MCF 10A (cell line): ENCODE data around the gene METTL27. TPM values are rescaled to one million over a fixed set of nuclear protein-coding genes. Genes with fewer than 3 reads are reported as not detected.

Experiments used
- BruUV-seq: library from RNA; stranded (reverse); fragments of 400-500 nt; replicated peaks from 2 replicates; lab custom pipeline; 2021; lab: Mats Ljungman, UMichigan
- CTCF ChIA-PET: fragments of 300-600 bp; sonication (Branson Sonifier 250); formaldehyde crosslinking; extraction: SDS; loops from one replicate; lab custom pipeline; 2021; ENCODE audit warnings: antibody characterized with exemption, inconsistent platforms; lab: Yijun Ruan, JAX
- POLR2A ChIA-PET: fragments of 300-600, 350-650 bp; sonication (Branson Sonifier 250); formaldehyde crosslinking; extraction: SDS; loops from one replicate; lab custom pipeline; 2020; ENCODE audit warnings: antibody characterized with exemption, inconsistent platforms; lab: Yijun Ruan, JAX
- DNase-seq: peaks from one replicate; pipeline ENCODE4 v3.0.0-alpha.2; 2018; ENCODE audit not compliant: unreplicated experiment
- H3K27ac Mint-ChIP-seq: one replicate; pipeline ENCODE4 v1.8.0; 2022; ENCODE audit warnings: mild to moderate bottlenecking, low read depth, mixed read lengths; ENCODE audit not compliant: unreplicated experiment
- H3K27me3 Mint-ChIP-seq: one replicate; pipeline ENCODE4 v1.8.0; 2022; ENCODE audit warnings: mixed read lengths; ENCODE audit not compliant: insufficient read depth, unreplicated experiment
- H3K36me3 Mint-ChIP-seq: one replicate; pipeline ENCODE4 v1.8.0; 2022; ENCODE audit warnings: mild to moderate bottlenecking, moderate library complexity, mixed read lengths; ENCODE audit not compliant: insufficient read depth, unreplicated experiment
- H3K4me1 Mint-ChIP-seq: one replicate; pipeline ENCODE4 v1.8.0; 2022; ENCODE audit warnings: mixed read lengths; ENCODE audit not compliant: insufficient read depth, unreplicated experiment
- H3K4me3 Mint-ChIP-seq: one replicate; pipeline ENCODE4 v1.8.0; 2022; ENCODE audit warnings: mild to moderate bottlenecking, moderate library complexity, mixed read lengths; ENCODE audit not compliant: unreplicated experiment
- H3K9me3 Mint-ChIP-seq: one replicate; pipeline ENCODE4 v1.8.0; 2022; ENCODE audit warnings: mixed read lengths; ENCODE audit not compliant: unreplicated experiment
- intact Hi-C: fragments of 100-400 bp; cut with micrococcal nuclease; formaldehyde crosslinking; loops from 2 replicates; pipeline ENCODE4 v1.14.1; 2022
- total RNA-seq: library from RNA; stranded (reverse); gene quantifications from 2 replicates; pipeline ENCODE4 v1.2.3, GENCODE V29; 2022
- TF ChIP-seq, protein P1 (sequence below): fragments of 200-600 bp; IDR thresholded peaks from one replicate; pipeline ENCODE4 v1.8.0; 2022; ENCODE audit warnings: antibody characterized with exemption, mild to moderate bottlenecking; ENCODE audit not compliant: unreplicated experiment

Gene METTL27
- total RNA-seq, 1 experiment from 2014 or later = 4.4 TPM

DNA sequence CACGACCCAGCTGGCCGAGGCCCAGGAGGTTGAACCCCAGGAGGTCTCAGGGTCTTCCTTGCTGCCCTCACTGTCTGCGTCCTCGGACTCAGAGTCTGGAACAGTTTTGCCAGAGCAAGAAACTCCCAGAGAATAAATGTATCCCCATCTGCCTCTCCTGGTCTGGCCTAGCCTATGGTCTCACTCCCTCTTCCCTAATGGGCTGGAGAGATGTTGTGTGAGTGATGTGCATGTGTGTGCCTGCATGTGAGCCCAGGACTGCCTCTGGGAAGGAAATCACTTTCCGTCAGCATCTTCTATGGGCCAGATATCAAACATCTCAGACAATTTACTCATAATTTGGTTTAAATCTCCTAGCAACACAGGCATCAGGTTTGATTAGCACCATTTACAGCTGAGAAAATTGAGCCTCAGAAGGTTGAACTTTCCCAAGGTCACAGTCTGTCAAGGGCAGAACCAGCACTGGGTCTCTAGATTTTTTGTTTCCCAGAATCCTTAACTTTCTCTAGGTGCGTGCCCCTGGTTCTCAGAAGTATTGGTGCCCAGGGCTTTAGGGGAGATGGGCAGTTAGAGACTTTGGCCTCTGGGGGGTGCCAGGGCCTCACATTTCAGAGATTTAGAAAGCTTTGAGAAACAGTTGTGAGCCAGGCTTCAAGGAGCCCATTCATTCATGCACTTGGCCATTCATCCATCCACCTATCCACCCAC is 23.6 kb upstream of the METTL27 start:
- POLR2A ChIA-PET = interaction anchor here (0.6 to 1.0 kb wide), 3 partner anchors 20 to 308 kb away, joined by 3 to 4 read pairs (median 3); no protein-coding TSS in a partner anchor
- BruUV-seq = no TSS peak
- H3K27me3 Mint-ChIP-seq = no peaks in the 10 kb centered on the region
- H3K36me3 Mint-ChIP-seq = no peaks in the 10 kb centered on the region
- H3K4me3 Mint-ChIP-seq = no peak overlapping the region
- H3K9me3 Mint-ChIP-seq = no peaks in the 10 kb centered on the region
- TF ChIP-seq, protein P1, sequence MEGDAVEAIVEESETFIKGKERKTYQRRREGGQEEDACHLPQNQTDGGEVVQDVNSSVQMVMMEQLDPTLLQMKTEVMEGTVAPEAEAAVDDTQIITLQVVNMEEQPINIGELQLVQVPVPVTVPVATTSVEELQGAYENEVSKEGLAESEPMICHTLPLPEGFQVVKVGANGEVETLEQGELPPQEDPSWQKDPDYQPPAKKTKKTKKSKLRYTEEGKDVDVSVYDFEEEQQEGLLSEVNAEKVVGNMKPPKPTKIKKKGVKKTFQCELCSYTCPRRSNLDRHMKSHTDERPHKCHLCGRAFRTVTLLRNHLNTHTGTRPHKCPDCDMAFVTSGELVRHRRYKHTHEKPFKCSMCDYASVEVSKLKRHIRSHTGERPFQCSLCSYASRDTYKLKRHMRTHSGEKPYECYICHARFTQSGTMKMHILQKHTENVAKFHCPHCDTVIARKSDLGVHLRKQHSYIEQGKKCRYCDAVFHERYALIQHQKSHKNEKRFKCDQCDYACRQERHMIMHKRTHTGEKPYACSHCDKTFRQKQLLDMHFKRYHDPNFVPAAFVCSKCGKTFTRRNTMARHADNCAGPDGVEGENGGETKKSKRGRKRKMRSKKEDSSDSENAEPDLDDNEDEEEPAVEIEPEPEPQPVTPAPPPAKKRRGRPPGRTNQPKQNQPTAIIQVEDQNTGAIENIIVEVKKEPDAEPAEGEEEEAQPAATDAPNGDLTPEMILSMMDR = peak; percentile 77
- CTCF ChIA-PET = interaction anchor here (0.6 to 4.4 kb wide), 9 partner anchors 15 to 181 kb away, joined by 3 to 43 read pairs (median 4); no protein-coding TSS in a partner anchor
- peak; percentile 68 for DNase-seq
- H3K27ac Mint-ChIP-seq = no peak overlapping the region
- intact Hi-C loops = loop anchor here (1.0 kb wide), 6 partner anchors 160 to 535 kb away; partner anchors contain the start of gene RFC2
- no peaks in the 10 kb centered on the region for H3K4me1 Mint-ChIP-seq

DNA sequence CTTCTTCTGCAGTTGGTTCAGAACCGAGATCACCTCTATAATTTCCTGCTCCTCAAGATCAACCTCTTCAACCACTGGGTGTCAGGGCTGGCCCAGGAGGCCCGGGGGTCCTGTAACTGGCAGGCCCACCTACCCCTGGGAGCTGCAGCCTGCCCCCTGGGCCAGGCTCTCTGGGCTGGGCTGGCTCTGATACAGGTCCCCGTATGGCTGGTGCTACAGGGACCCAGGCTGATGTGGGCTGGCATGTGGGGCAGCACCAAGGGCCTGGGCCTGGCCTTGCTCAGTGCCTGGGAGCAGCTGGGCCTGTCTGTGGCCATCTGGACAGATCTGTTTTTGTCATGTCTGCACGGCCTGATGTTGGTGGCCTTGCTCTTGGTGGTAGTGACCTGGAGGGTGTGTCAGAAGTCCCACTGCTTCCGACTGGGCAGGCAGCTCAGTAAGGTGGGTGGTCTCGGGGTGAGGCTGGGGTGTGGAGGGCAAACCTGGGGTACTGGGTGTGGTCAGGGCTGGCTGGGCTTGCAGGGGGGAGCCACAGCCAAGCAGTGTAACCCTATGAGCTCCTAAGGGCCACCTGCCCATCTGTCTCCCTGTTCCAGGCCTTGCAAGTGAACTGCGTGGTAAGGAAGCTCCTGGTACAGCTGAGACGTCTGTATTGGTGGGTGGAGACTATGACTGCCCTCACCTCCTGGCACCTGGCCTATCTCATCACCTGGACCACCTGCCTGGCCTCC is 22.8 kb upstream of the METTL27 start:
- Mint-ChIP-seq H3K9me3 (no peaks in the 10 kb centered on the region), H3K4me3 (no peak overlapping the region), H3K36me3 (no peaks in the 10 kb centered on the region), H3K4me1 (no peaks in the 10 kb centered on the region), H3K27me3 (no peaks in the 10 kb centered on the region), H3K27ac (no peak overlapping the region)
- no peak for DNase-seq
- BruUV-seq = no TSS peak
- TF ChIP-seq, protein P1 = no peak
- intact Hi-C loops = no loop called here
- CTCF ChIA-PET = interaction anchor here (0.6 to 4.4 kb wide), 11 partner anchors 16 to 536 kb away, joined by 3 to 43 read pairs (median 4); no protein-coding TSS in a partner anchor
- POLR2A ChIA-PET = interaction anchor here (0.6 kb wide), 2 partner anchors 164 to 308 kb away, joined by 3 read pairs; no protein-coding TSS in a partner anchor

DNA sequence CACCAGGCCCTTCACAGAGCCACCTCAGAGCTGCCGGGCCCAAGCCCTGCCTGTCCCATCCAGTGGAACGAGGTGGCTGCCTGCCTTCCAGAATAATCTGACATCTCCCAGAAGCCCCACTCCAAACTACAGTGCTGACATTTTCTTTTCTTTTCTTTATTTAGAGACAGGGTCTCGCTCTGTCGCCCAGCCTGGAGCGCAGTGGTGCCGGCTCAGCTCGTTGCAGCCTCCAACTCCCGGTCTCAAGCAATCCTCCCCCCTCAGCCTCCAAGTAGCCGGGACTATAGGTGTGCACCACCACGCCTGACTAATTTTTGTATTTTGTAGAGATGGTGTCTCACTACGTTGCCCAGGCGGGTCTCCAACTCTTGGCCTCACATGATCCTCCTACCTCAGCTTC is 19.0 kb upstream of the METTL27 start:
- intact Hi-C loops = no loop called here
- H3K9me3 Mint-ChIP-seq = no peaks in the 10 kb centered on the region
- CTCF ChIA-PET = interaction anchor here (0.6 kb wide), 2 partner anchors 108 to 185 kb away, joined by 3 read pairs; no protein-coding TSS in a partner anchor
- no TSS peak for BruUV-seq
- TF ChIP-seq, protein P1 = no peak
- POLR2A ChIA-PET = no interaction called here
- DNase-seq = no peak
- H3K4me1 Mint-ChIP-seq = no peaks in the 10 kb centered on the region
- H3K27ac Mint-ChIP-seq = no peak overlapping the region
- H3K27me3 Mint-ChIP-seq = peaks cover 12% of the 10 kb centered on the region
- H3K36me3 Mint-ChIP-seq = no peaks in the 10 kb centered on the region
- H3K4me3 Mint-ChIP-seq = no peak overlapping the region

DNA sequence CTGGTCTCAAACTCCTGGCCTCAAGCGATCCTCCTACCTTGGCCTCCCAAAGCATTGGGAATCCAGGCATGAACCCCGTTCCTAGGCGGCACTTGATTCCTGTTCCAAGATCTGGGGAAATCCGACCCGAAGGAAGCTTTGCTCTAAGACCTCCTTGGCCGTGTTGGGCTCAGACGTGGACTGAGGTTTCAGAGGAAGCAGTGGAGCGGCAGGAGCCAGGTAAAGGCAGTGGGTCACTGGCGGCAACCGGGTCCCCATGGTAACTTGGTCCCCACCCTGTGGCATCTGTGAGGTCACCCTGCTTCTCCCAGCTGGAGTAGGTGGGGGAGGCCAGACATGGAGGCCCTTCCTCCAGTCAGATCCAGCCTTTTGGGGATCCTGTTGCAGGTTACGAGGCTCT is 18.5 kb upstream of the METTL27 start, which contains the start of gene TMEM270:
TSS of gene TMEM270 (plus strand) at position 301 of the 400 bp plus-strand sequence. CDS start at position 337, 36 bp downstream.
- TF ChIP-seq, protein P1 = no peak
- H3K4me3 Mint-ChIP-seq = no peak within 1 kb of the TSS
- no peaks in the 10 kb centered on the region for H3K4me1 Mint-ChIP-seq
- no TSS peak for BruUV-seq
- H3K9me3 Mint-ChIP-seq = no peaks in the 10 kb centered on the region
- POLR2A ChIA-PET = no interaction called here
- intact Hi-C loops = no loop called here
- peaks cover 12% of the 10 kb centered on the region for H3K27me3 Mint-ChIP-seq
- no peak for DNase-seq
- H3K36me3 Mint-ChIP-seq = no peaks in the 10 kb centered on the region
- CTCF ChIA-PET = interaction anchor here (0.6 kb wide), 1 partner anchor 186 kb away, joined by 3 read pairs; no protein-coding TSS in a partner anchor
- H3K27ac Mint-ChIP-seq = no peak within 1 kb of the TSS
